WTC11 (cell line): ENCODE measurements around the gene CNTNAP1. TPM values are rescaled to one million over a fixed set of nuclear protein-coding genes. Genes with fewer than 3 reads are reported as not detected.

Experiments used
- ATAC-seq: fragments of 200-7000 bp; cut with Tn5 transposase; 2 replicates; pipeline ENCODE4 v1.10.0; 2021; ENCODE audit warnings: mild to moderate bottlenecking, moderate library complexity
- CTCF ChIA-PET: fragments of 300-600 bp; sonication (Branson Sonifier 250); formaldehyde crosslinking; loops from one replicate; lab custom pipeline; 2021; ENCODE audit warnings: antibody characterized with exemption; lab: Charles Lee
- POLR2A ChIA-PET: fragments of 350-600 bp; sonication (Branson Sonifier 250); formaldehyde crosslinking; loops from one replicate; lab custom pipeline; 2021; ENCODE audit warnings: antibody characterized with exemption; lab: Charles Lee
- DNase-seq: peaks from one replicate; pipeline ENCODE4 v3.0.0; 2021; ENCODE audit warnings: low spot score
- H3K27ac Mint-ChIP-seq: 2 replicates; pipeline ENCODE4 v1.8.0; 2021; ENCODE audit warnings: mixed read lengths
- H3K27me3 Mint-ChIP-seq: 2 replicates; pipeline ENCODE4 v1.8.0; 2021; ENCODE audit warnings: low read depth, mild to moderate bottlenecking, moderate library complexity, mixed read lengths
- H3K36me3 Mint-ChIP-seq: 2 replicates; pipeline ENCODE4 v1.8.0; 2021; ENCODE audit warnings: mixed read lengths
- H3K4me1 Mint-ChIP-seq: 2 replicates; pipeline ENCODE4 v1.8.0; 2022; ENCODE audit warnings: mixed read lengths
- H3K4me3 Mint-ChIP-seq: 2 replicates; pipeline ENCODE4 v1.8.0; 2021; ENCODE audit warnings: mild to moderate bottlenecking, moderate library complexity, mixed read lengths
- H3K9me3 Mint-ChIP-seq: 2 replicates; pipeline ENCODE4 v1.8.0; 2021; ENCODE audit warnings: mixed read lengths
- FOXP1 ChIP-seq: sonication (generic); formaldehyde crosslinking; IDR thresholded peaks from 2 replicates; pipeline ENCODE4 v1.8.0; 2022; ENCODE audit warnings: missing genetic modification reagents, mild to moderate bottlenecking, moderate library complexity, borderline replicate concordance
- NFATC4 ChIP-seq: fragments of 250-450 bp; sonication (Bioruptor Pico); IDR thresholded peaks from 2 replicates; pipeline ENCODE4 v1.9.0; 2021; ENCODE audit warnings: mild to moderate bottlenecking
- NR1H2 ChIP-seq: sonication (generic); formaldehyde crosslinking; IDR thresholded peaks from 2 replicates; pipeline ENCODE4 v1.9.0; 2021; ENCODE audit warnings: mild to moderate bottlenecking, moderate library complexity, missing genetic modification reagents
- TEAD1 ChIP-seq: sonication (generic); formaldehyde crosslinking; IDR thresholded peaks from 2 replicates; pipeline ENCODE4 v1.8.0; 2022; ENCODE audit warnings: mild to moderate bottlenecking, missing genetic modification reagents
- ZNF219 ChIP-seq: sonication (generic); formaldehyde crosslinking; IDR thresholded peaks from 2 replicates; pipeline ENCODE4 v1.8.0; 2023; ENCODE audit warnings: missing genetic modification reagents, mild to moderate bottlenecking, borderline replicate concordance
- total RNA-seq: library from RNA; stranded (reverse); gene quantifications from 3 replicates; pipeline ENCODE4 v1.2.3, GENCODE V29; 2021
- TF ChIP-seq, protein P1 (sequence below): sonication (generic); formaldehyde crosslinking; conservative IDR thresholded peaks from 2 replicates; pipeline ENCODE4 v1.8.1; 2022; ENCODE audit warnings: mild to moderate bottlenecking, missing genetic modification reagents
- TF ChIP-seq, protein P2 (sequence below): sonication (generic); formaldehyde crosslinking; IDR thresholded peaks from 2 replicates; pipeline ENCODE4 v1.8.0; 2022; ENCODE audit warnings: mild to moderate bottlenecking, missing genetic modification reagents
- TF ChIP-seq, protein P3 (sequence below): fragments of 250-450 bp; sonication (Bioruptor Pico); IDR thresholded peaks from 2 replicates; pipeline ENCODE4 v1.8.0; 2021; ENCODE audit warnings: mild to moderate bottlenecking
- TF ChIP-seq, protein P4 (sequence below): sonication (generic); formaldehyde crosslinking; IDR thresholded peaks from 2 replicates; pipeline ENCODE4 v1.8.0; 2023; ENCODE audit warnings: missing genetic modification reagents, mild to moderate bottlenecking, borderline replicate concordance
- TF ChIP-seq, protein P5 (sequence below): sonication (generic); formaldehyde crosslinking; IDR thresholded peaks from 2 replicates; pipeline ENCODE4 v1.8.1; 2023; ENCODE audit warnings: mild to moderate bottlenecking, missing genetic modification reagents

CNTNAP1 gene
- total RNA-seq, 1 experiment from 2014 or later, result 12.1 TPM

DNA sequence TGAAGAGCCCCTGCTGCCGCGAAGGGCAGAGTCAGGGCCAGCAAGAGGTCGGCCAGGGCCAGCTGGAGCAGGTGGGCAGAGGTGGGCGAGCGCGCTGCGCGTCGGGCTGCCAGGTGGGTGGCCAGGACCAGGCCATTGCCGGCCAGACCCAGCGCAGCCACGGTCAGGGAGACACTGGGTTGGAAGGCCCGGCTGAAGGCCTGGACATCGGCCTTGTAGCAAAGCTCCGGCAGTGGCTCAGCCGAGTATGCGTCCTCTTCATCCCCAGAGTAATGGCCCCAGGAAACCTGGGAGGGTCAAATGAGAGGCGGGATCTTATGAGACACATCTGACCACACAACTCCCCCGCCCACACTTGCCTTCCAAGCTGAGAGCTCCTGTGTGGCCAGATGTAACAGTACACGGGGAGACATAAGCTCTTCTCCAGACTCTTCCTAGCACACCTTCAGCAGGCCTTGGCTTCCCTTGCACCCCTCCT lies 2.0 kb upstream of the CNTNAP1 start:
- Mint-ChIP-seq H3K27me3 (peaks cover 22% of the 10 kb centered on the region), H3K36me3 (peaks cover 3% of the 10 kb centered on the region; the same call in 1 of the 2 replicates), H3K9me3 (no peaks in the 10 kb centered on the region), H3K4me3 (peak overlapping the region; percentile 66), H3K4me1 (peaks cover 40% of the 10 kb centered on the region), H3K27ac (peak overlapping the region; percentile 44; the same call in 1 of the 2 replicates)
- ATAC-seq, result no peak
- DNase-seq, result no peak
- TF ChIP-seq, protein P1, sequence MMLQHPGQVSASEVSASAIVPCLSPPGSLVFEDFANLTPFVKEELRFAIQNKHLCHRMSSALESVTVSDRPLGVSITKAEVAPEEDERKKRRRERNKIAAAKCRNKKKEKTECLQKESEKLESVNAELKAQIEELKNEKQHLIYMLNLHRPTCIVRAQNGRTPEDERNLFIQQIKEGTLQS, result 0 out of 2 replicates have a peak, but pooled peaks have one; percentile 1
- TF ChIP-seq ZNF219 (CRISPR knock-in tag), result no peak
- POLR2A ChIA-PET, result interaction anchor here (0.7 to 2.5 kb wide), 6 partner anchors 11 to 103 kb away, joined by 3 to 13 read pairs (median 4); partner anchors contain the start of genes PSMC3IP, RETREG3, TUBG1 and TUBG2
- CTCF ChIA-PET, result interaction anchor here (0.8 to 6.5 kb wide), 32 partner anchors 9 to 249 kb away, joined by 3 to 122 read pairs (median 5); partner anchors contain the start of genes BECN1, PSMC3IP, PSME3 and RAMP2

DNA sequence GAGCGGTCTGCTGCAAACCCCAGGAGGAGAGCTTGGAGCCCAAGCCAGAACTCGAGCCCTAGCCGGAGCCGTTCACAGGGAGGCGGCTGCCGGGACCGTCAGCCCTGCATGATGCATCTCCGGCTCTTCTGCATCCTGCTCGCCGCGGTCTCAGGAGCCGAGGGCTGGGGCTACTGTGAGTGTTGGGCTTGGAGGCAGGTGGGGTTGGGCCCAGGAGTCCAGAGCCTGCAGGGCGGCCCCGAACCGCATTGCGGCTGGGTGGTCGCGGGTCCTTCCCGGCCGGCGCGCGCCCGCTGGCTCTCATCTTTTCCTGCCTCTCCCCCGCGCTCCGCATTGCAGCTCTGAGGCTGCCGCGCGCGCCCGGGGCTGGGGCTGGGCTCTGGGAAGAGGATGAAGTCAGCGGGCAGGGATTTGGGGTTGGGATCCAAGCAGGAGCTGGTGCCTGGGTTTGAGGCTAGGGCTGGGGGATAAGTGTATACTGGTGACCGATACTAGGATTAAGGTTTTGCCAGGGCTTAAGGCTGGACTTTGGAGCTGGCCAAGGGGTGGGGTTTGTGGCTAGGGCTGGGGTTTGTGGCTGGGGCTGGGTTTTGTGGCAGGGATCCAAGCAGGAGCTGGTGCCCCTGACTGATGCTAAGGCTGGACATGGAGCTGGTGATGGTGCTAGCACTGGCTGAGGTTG lies 532 bp downstream of the CNTNAP1 start:
- H3K9me3 Mint-ChIP-seq, result no peaks in the 10 kb centered on the region
- ATAC-seq (peak; percentile 3), DNase-seq (peak; percentile 69)
- H3K4me1 Mint-ChIP-seq, result peaks cover 45% of the 10 kb centered on the region
- H3K27ac Mint-ChIP-seq, result no peak overlapping the region
- ChIA-PET CTCF (interaction anchor here (0.6 to 2.5 kb wide), 25 partner anchors 9 to 499 kb away, joined by 3 to 51 read pairs (median 5); partner anchors contain the start of genes BECN1, PSMC3IP, RAMP2 and RETREG3), POLR2A (interaction anchor here (0.5 to 1.8 kb wide), 10 partner anchors 12 to 1003 kb away, joined by 3 to 7 read pairs (median 3); no protein-coding TSS in a partner anchor)
- peaks cover 22% of the 10 kb centered on the region for H3K27me3 Mint-ChIP-seq
- TF ChIP-seq TEAD1 (CRISPR knock-in tag) (0 out of 2 replicates have a peak, but pooled peaks have one; percentile 10), NFATC4 (CRISPR knock-in tag) (no peak), FOXP1 (CRISPR knock-in tag) (peak; percentile 57; the same call in 1 of the 2 replicates), NR1H2 (no peak)
- TF ChIP-seq, protein P2, sequence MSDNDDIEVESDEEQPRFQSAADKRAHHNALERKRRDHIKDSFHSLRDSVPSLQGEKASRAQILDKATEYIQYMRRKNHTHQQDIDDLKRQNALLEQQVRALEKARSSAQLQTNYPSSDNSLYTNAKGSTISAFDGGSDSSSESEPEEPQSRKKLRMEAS (CRISPR knock-in tag), result peak; percentile 21
- TF ChIP-seq, protein P3, sequence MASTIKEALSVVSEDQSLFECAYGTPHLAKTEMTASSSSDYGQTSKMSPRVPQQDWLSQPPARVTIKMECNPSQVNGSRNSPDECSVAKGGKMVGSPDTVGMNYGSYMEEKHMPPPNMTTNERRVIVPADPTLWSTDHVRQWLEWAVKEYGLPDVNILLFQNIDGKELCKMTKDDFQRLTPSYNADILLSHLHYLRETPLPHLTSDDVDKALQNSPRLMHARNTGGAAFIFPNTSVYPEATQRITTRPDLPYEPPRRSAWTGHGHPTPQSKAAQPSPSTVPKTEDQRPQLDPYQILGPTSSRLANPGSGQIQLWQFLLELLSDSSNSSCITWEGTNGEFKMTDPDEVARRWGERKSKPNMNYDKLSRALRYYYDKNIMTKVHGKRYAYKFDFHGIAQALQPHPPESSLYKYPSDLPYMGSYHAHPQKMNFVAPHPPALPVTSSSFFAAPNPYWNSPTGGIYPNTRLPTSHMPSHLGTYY (CRISPR knock-in tag), result no peak
- TF ChIP-seq, protein P4, sequence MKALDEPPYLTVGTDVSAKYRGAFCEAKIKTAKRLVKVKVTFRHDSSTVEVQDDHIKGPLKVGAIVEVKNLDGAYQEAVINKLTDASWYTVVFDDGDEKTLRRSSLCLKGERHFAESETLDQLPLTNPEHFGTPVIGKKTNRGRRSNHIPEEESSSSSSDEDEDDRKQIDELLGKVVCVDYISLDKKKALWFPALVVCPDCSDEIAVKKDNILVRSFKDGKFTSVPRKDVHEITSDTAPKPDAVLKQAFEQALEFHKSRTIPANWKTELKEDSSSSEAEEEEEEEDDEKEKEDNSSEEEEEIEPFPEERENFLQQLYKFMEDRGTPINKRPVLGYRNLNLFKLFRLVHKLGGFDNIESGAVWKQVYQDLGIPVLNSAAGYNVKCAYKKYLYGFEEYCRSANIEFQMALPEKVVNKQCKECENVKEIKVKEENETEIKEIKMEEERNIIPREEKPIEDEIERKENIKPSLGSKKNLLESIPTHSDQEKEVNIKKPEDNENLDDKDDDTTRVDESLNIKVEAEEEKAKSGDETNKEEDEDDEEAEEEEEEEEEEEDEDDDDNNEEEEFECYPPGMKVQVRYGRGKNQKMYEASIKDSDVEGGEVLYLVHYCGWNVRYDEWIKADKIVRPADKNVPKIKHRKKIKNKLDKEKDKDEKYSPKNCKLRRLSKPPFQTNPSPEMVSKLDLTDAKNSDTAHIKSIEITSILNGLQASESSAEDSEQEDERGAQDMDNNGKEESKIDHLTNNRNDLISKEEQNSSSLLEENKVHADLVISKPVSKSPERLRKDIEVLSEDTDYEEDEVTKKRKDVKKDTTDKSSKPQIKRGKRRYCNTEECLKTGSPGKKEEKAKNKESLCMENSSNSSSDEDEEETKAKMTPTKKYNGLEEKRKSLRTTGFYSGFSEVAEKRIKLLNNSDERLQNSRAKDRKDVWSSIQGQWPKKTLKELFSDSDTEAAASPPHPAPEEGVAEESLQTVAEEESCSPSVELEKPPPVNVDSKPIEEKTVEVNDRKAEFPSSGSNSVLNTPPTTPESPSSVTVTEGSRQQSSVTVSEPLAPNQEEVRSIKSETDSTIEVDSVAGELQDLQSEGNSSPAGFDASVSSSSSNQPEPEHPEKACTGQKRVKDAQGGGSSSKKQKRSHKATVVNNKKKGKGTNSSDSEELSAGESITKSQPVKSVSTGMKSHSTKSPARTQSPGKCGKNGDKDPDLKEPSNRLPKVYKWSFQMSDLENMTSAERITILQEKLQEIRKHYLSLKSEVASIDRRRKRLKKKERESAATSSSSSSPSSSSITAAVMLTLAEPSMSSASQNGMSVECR, result peak; percentile 43; the same call in 1 of the 2 replicates
- TF ChIP-seq, protein P5, sequence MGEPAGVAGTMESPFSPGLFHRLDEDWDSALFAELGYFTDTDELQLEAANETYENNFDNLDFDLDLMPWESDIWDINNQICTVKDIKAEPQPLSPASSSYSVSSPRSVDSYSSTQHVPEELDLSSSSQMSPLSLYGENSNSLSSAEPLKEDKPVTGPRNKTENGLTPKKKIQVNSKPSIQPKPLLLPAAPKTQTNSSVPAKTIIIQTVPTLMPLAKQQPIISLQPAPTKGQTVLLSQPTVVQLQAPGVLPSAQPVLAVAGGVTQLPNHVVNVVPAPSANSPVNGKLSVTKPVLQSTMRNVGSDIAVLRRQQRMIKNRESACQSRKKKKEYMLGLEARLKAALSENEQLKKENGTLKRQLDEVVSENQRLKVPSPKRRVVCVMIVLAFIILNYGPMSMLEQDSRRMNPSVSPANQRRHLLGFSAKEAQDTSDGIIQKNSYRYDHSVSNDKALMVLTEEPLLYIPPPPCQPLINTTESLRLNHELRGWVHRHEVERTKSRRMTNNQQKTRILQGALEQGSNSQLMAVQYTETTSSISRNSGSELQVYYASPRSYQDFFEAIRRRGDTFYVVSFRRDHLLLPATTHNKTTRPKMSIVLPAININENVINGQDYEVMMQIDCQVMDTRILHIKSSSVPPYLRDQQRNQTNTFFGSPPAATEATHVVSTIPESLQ (CRISPR knock-in tag), result no peak
- peak overlapping the region; percentile 80 for H3K4me3 Mint-ChIP-seq
- H3K36me3 Mint-ChIP-seq, result peaks cover 14% of the 10 kb centered on the region; the same call in 1 of the 2 replicates
